ENCODE results near the gene IQSEC1. TPM values are rescaled to one million over a fixed set of nuclear protein-coding genes. Genes with fewer than 3 reads are reported as not detected.

Gene IQSEC1
- total and polyA plus RNA-seq, 2 donors (not counting 3 experiments of a cell fraction or from before 2014, with no cell fraction given) = 5.2 to 18.0 TPM

- Histone ChIP-seq H3K27ac (ENCODE audit: insufficient read depth, low read depth, low read length) (no peak overlapping the region), H3K4me2 (ENCODE audit: insufficient read depth, low read length) (no peak overlapping the region), H3K27me3 (ENCODE audit: control insufficient read depth in 2 of 2, insufficient read depth in 2 of 2, low read length in 2 of 2) (no peaks in the 10 kb centered on the region), H3K9ac (replicated peaks; ENCODE audit: extremely low read depth, insufficient read depth, low read length) (no peak overlapping the region), H3K4me3 (replicated peaks in 1 of 3; ENCODE audit: insufficient read depth in 1 of 3, low read depth in 1 of 3, low read length in 3 of 3) (no peak overlapping the region), H4K20me1 (replicated peaks; ENCODE audit: control insufficient read depth, extremely low read depth, insufficient read depth, low read length) (no peaks in the 10 kb centered on the region), H2AFZ (ENCODE audit: low read depth, low read length) (no peak overlapping the region), H3K79me2 (ENCODE audit: control insufficient read depth, insufficient read depth, low read length) (no peaks in the 10 kb centered on the region), H3K36me3 (ENCODE audit: control insufficient read depth in 2 of 2, extremely low read depth in 1 of 2, insufficient read depth in 2 of 2, low read length in 2 of 2) (no peaks in the 10 kb centered on the region), H3K9me1 (replicated peaks; ENCODE audit: control insufficient read depth, extremely low read depth, insufficient read depth, low read length) (no peaks in the 10 kb centered on the region), H3K4me1 (ENCODE audit: control insufficient read depth, extremely low read depth, insufficient read depth, low read length) (no peaks in the 10 kb centered on the region), H3K9me3 (replicated peaks; ENCODE audit: control insufficient read depth, insufficient read depth, low read length) (no peaks in the 10 kb centered on the region)
- intact Hi-C loops (cut with micrococcal nuclease) (no loop called here), dilution Hi-C loops (cut with MboI; ENCODE audit: extremely low pct_ligation_motif_present, low sequenced_read_pairs) (no loop called here)
- TF ChIP-seq MYC (IDR thresholded peaks at IDR 0.05; ENCODE audit: low read depth, low read length) = no peak
- TF ChIP-seq POLR2AphosphoS5 (IDR thresholded peaks at IDR 0.05; ENCODE audit: insufficient read depth, low read depth, low read length) = no peak
- TF ChIP-seq MAX (IDR thresholded peaks at IDR 0.05; ENCODE audit: insufficient read depth, insufficient read length) = no peak
- TF ChIP-seq EZH2 (IDR thresholded peaks at IDR 0.05; ENCODE audit: borderline replicate concordance, low read depth, low read length, severe bottlenecking) = no peak
- no peak for TF ChIP-seq JUN (IDR thresholded peaks at IDR 0.05; ENCODE audit: borderline replicate concordance, insufficient read depth, insufficient read length, low read depth)
- no peak for TF ChIP-seq GATA2 (IDR thresholded peaks at IDR 0.05; ENCODE audit: insufficient read depth, insufficient read length, low read depth, low read length)
- TF ChIP-seq FOS (IDR thresholded peaks at IDR 0.05; ENCODE audit: borderline replicate concordance, insufficient read depth, low read length) = no peak
- no peak for TF ChIP-seq POLR2A (IDR thresholded peaks at IDR 0.05; ENCODE audit: low read depth, low read length)
- TF ChIP-seq, protein P1, sequence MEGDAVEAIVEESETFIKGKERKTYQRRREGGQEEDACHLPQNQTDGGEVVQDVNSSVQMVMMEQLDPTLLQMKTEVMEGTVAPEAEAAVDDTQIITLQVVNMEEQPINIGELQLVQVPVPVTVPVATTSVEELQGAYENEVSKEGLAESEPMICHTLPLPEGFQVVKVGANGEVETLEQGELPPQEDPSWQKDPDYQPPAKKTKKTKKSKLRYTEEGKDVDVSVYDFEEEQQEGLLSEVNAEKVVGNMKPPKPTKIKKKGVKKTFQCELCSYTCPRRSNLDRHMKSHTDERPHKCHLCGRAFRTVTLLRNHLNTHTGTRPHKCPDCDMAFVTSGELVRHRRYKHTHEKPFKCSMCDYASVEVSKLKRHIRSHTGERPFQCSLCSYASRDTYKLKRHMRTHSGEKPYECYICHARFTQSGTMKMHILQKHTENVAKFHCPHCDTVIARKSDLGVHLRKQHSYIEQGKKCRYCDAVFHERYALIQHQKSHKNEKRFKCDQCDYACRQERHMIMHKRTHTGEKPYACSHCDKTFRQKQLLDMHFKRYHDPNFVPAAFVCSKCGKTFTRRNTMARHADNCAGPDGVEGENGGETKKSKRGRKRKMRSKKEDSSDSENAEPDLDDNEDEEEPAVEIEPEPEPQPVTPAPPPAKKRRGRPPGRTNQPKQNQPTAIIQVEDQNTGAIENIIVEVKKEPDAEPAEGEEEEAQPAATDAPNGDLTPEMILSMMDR (IDR thresholded peaks at IDR 0.05; ENCODE audit: extremely low read depth in 1 of 2, insufficient read depth in 1 of 2, low read depth in 1 of 2, low read length in 2 of 2) = no peak
- ChIA-PET CTCF (interaction anchor here (0.9 kb wide), 1 partner anchor 24 kb away, joined by 5 read pairs; no protein-coding TSS in a partner anchor), POLR2A (no interaction called here)
- BruUV-seq (replicated peaks) = no TSS peak
- FAIRE-seq (no peak), DNase-seq (ENCODE audit: low read depth, low spot score) (no peak)
Observed at GRCh38 chr3:13115576-13115910, 42.3 kb upstream of the IQSEC1 start.
